Thyroid gland (tissue), 4 donors: ENCODE results near the gene HHAT. TPM values are rescaled to one million over a fixed set of nuclear protein-coding genes. Genes with fewer than 3 reads are reported as not detected.

ENCODE experiments used
- DNase-seq, 2 donors: peaks; one replicate each; pipeline ENCODE4 v3.0.0-alpha.2; 2019
- H3K27ac ChIP-seq, 3 donors: fragments of 200-600 bp; sonication (generic); 1 replicate in 2 of 3; 2 replicates in 1 of 3; pipeline ENCODE4 v1.5.1; 2016 to 2019; ENCODE audit warnings: mild to moderate bottlenecking in 1 of 3, moderate library complexity in 1 of 3
- H3K27me3 ChIP-seq: fragments of 200-600 bp; sonication (generic); one replicate; pipeline ENCODE4 v1.5.1; 2019
- H3K36me3 ChIP-seq, 2 donors: fragments of 200-600 bp; sonication (generic); one replicate each; pipeline ENCODE4 v1.5.1; 2016 to 2019
- H3K4me1 ChIP-seq, 2 donors: fragments of 200-600 bp; sonication (generic); one replicate each; pipeline ENCODE4 v1.5.1; 2017 to 2019
- H3K4me3 ChIP-seq, 3 donors: fragments of 200-600 bp; sonication (generic); replicated peaks in 1 of 3; 1 replicate in 2 of 3; 2 replicates in 1 of 3; pipeline ENCODE4 v1.5.1; 2016; ENCODE audit warnings: mild to moderate bottlenecking in 1 of 3
- H3K9me3 ChIP-seq: fragments of 200-600 bp; sonication (generic); one replicate; pipeline ENCODE4 v1.5.1; 2017
- CTCF ChIP-seq, 6 experiments: fragments of 200-600 bp in 3 of 6; fragments of 450-650 bp in 3 of 6; sonication (generic) in 3 of 6; IDR thresholded peaks; one replicate each; pipeline ENCODE4 v1.5.1; 2016 to 2019; ENCODE audit warnings: antibody characterized with exemption in 6 of 6, mild to moderate bottlenecking in 2 of 6, inconsistent platforms in 1 of 6, moderate library complexity in 1 of 6
- POLR2A ChIP-seq, 2 donors: fragments of 450-650 bp; IDR thresholded peaks; one replicate each; pipeline ENCODE4 v1.6.1; 2017; ENCODE audit warnings: antibody characterized with exemption in 2 of 2, mild to moderate bottlenecking in 2 of 2, moderate library complexity in 1 of 2
- WGBS, 2 donors: methylation state at CpG; one replicate each; pipeline ENCODE4 v1.1.5; 2017; 5-methylcytosine and 5-hydroxymethylcytosine counted together
- intact Hi-C: fragments of 100-400 bp; cut with DNase I; formaldehyde crosslinking; loops from one replicate; pipeline ENCODE4 v1.15.1; 2023
- total RNA-seq, 4 donors: library from RNA; depleted of rRNA; stranded (reverse); fragments of >200 nt; gene quantifications; one replicate each; pipeline ENCODE4 v1.2.3, GENCODE V29; 2016

The HHAT gene
- total RNA-seq, 4 donors from 2014 or later, result 7.9 to 15.9 (median 10.5) TPM

- no peaks in the 10 kb centered on the region for H3K27me3 ChIP-seq
- WGBS, 2 donors, result 75 to 86% methylated on average over 1 of the region's 1 CpG
- TF ChIP-seq CTCF (IDR thresholded peaks at IDR 0.05), result no peak
- no peak for TF ChIP-seq POLR2A (IDR thresholded peaks at IDR 0.05)
- H3K9me3 ChIP-seq, result no peaks in the 10 kb centered on the region
- no peaks in the 10 kb centered on the region for H3K36me3 ChIP-seq
- no peak overlapping the region for H3K27ac ChIP-seq
- intact Hi-C loops, result no loop called here
- no peak for DNase-seq
- H3K4me3 ChIP-seq, result no peak overlapping the region
- H3K4me1 ChIP-seq, result no peaks in the 10 kb centered on the region
These were observed 371.4 kb downstream of the HHAT start for GRCh38 chr1:210700083-210700482.

GRCh38 chr1:210700511-210700910, 371.8 kb downstream of the HHAT start:
- intact Hi-C loops, result no loop called here
- TF ChIP-seq CTCF (IDR thresholded peaks at IDR 0.05), result no peak
- no peak for TF ChIP-seq POLR2A (IDR thresholded peaks at IDR 0.05)
- Histone ChIP-seq H3K36me3 (no peaks in the 10 kb centered on the region), H3K4me1 (no peaks in the 10 kb centered on the region), H3K27ac (no peak overlapping the region), H3K9me3 (no peaks in the 10 kb centered on the region), H3K27me3 (no peaks in the 10 kb centered on the region), H3K4me3 (no peak overlapping the region)
- no peak for DNase-seq
- WGBS, 2 donors, result 45 to 48% methylated on average over 2 of the region's 2 CpGs

- Histone ChIP-seq H3K4me1 (no peaks in the 10 kb centered on the region), H3K27ac (no peak overlapping the region), H3K9me3 (no peaks in the 10 kb centered on the region), H3K36me3 (no peaks in the 10 kb centered on the region), H3K27me3 (no peaks in the 10 kb centered on the region), H3K4me3 (no peak overlapping the region)
- no peak for TF ChIP-seq CTCF (IDR thresholded peaks at IDR 0.05)
- no peak for TF ChIP-seq POLR2A (IDR thresholded peaks at IDR 0.05)
- WGBS, 2 donors, result 98% methylated on average over 2 of the region's 2 CpGs
- no peak for DNase-seq
- intact Hi-C loops, result no loop called here
These were observed 373.8 kb downstream of the HHAT start for GRCh38 chr1:210702506-210702905.

GRCh38 chr1:210703593-210703992, 374.9 kb downstream of the HHAT start:
- TF ChIP-seq CTCF (IDR thresholded peaks at IDR 0.05) (no peak), POLR2A (IDR thresholded peaks at IDR 0.05) (no peak)
- intact Hi-C loops, result no loop called here
- Histone ChIP-seq H3K27me3 (no peaks in the 10 kb centered on the region), H3K4me3 (no peak overlapping the region), H3K9me3 (no peaks in the 10 kb centered on the region), H3K27ac (no peak overlapping the region), H3K4me1 (no peaks in the 10 kb centered on the region), H3K36me3 (no peaks in the 10 kb centered on the region)
- no peak for DNase-seq
- 76 to 98% methylated on average over 2 of the region's 2 CpGs for WGBS, 2 donors

- Histone ChIP-seq H3K4me1 (no peaks in the 10 kb centered on the region), H3K27me3 (no peaks in the 10 kb centered on the region), H3K9me3 (no peaks in the 10 kb centered on the region), H3K27ac (no peak overlapping the region), H3K36me3 (no peaks in the 10 kb centered on the region), H3K4me3 (no peak overlapping the region)
- no peak for DNase-seq
- WGBS, 2 donors, result 86 to 87% methylated on average over 3 of the region's 3 CpGs
- TF ChIP-seq POLR2A (IDR thresholded peaks at IDR 0.05) (no peak), CTCF (IDR thresholded peaks at IDR 0.05) (no peak)
- intact Hi-C loops, result no loop called here
These were observed 376.4 kb downstream of the HHAT start for GRCh38 chr1:210705086-210705485.
